GM18505 (cell line): ENCODE results near the gene MAGEA8.
"Not testable (repeated sequence)": the region's sequence is repeated elsewhere in the genome, so short reads cannot be mapped to it uniquely, and the experiment has no call there.

Experiments
- ATAC-seq: cut with Tn5 transposase; IDR thresholded peaks from one replicate; pipeline ENCODE4 v1.9.1; 2021; ENCODE audit not compliant: unreplicated experiment
- POLR2A ChIP-seq: IDR thresholded peaks from 4 replicates; pipeline ENCODE4 v1.6.1; 2011; ENCODE audit warnings: borderline replicate concordance; ENCODE audit not compliant: insufficient read depth, insufficient read length; ENCODE audit errors: extremely low read depth

MAGEA8 gene

GRCh38 chrX:149867488-149867887, 13.5 kb upstream of the MAGEA8 start:
- TF ChIP-seq POLR2A: no peak
- no peak for ATAC-seq

- TF ChIP-seq POLR2A: no peak
- ATAC-seq: no peak
Measured at GRCh38 chrX:149870840-149871239, 10.1 kb upstream of the MAGEA8 start.

- no peak for TF ChIP-seq POLR2A
- no peak for ATAC-seq
Measured at GRCh38 chrX:149871433-149871832, 9.6 kb upstream of the MAGEA8 start.

- ATAC-seq: peak; percentile 83
- no peak for TF ChIP-seq POLR2A
Measured at GRCh38 chrX:149871940-149872339, 9.0 kb upstream of the MAGEA8 start.

- no peak for TF ChIP-seq POLR2A
- no peak for ATAC-seq
Measured at GRCh38 chrX:149877157-149877556, 3.8 kb upstream of the MAGEA8 start.

GRCh38 chrX:149877636-149878035, 3.3 kb upstream of the MAGEA8 start:
- no peak for TF ChIP-seq POLR2A

GRCh38 chrX:149890828-149891227, 9.8 kb downstream of the MAGEA8 start:
- ATAC-seq: not testable (repeated sequence)

More at GRCh38 chrX:149877636-149878035, 3.3 kb upstream of the MAGEA8 start:
- no peak for ATAC-seq

GRCh38 chrX:149898554-149898953, 17.6 kb downstream of the MAGEA8 start:
- no peak for TF ChIP-seq POLR2A
- no peak for ATAC-seq

- peak; percentile 57 for ATAC-seq
- TF ChIP-seq POLR2A: no peak
Measured at GRCh38 chrX:149903889-149904748, 23.1 kb downstream of the MAGEA8 start.

GRCh38 chrX:149908308-149908707, 27.3 kb downstream of the MAGEA8 start:
- peak; percentile 55 for ATAC-seq

GRCh38 chrX:149908727-149909126, 27.7 kb downstream of the MAGEA8 start:
- ATAC-seq: no peak
- TF ChIP-seq POLR2A: no peak

More at GRCh38 chrX:149908308-149908707, 27.3 kb downstream of the MAGEA8 start:
- TF ChIP-seq POLR2A: no peak

- TF ChIP-seq POLR2A: no peak
- ATAC-seq: no peak
Measured at GRCh38 chrX:149909324-149910177, 28.6 kb downstream of the MAGEA8 start.

- no peak for TF ChIP-seq POLR2A
- no peak for ATAC-seq
Measured at GRCh38 chrX:149910178-149910695, 29.3 kb downstream of the MAGEA8 start.
